Keratinocyte (primary cell): ENCODE data around the gene KEAP1.

Experiments used
- CTCF ChIP-seq, 3 experiments: IDR thresholded peaks in 1 of 3; conservative IDR thresholded peaks in 1 of 3; optimal IDR thresholded peaks in 1 of 3; 2 replicates in 2 of 3; 3 replicates in 1 of 3; pipeline versions ENCODE3 to v1.5.1; 2011; ENCODE audit warnings: low read length in 3 of 3, mild to moderate bottlenecking in 3 of 3, moderate library complexity in 2 of 3, control low read depth in 1 of 3, inconsistent platforms in 1 of 3; ENCODE audit not compliant: insufficient read depth in 2 of 3; ENCODE audit errors: extremely low read depth in 1 of 3
- EZH2 ChIP-seq: IDR thresholded peaks from one replicate; pipeline ENCODE4 v1.6.1; 2012; ENCODE audit warnings: inconsistent platforms, mild to moderate bottlenecking, low read length, moderate library complexity

GRCh38 chr19:10501971-10502523 is 1.1 kb downstream of the KEAP1 start:
- TF ChIP-seq CTCF (optimal IDR thresholded peaks at IDR 0.05 in 1 of 3, IDR thresholded peaks at IDR 0.05 in 1 of 3, conservative IDR thresholded peaks at IDR 0.05 in 1 of 3; ENCODE audit: extremely low read depth in 1 of 3, insufficient read depth in 2 of 3, low read length in 3 of 3) (no peak), EZH2 (no peak)
